ENCODE measurements around the gene OTOF. TPM values are rescaled to one million over a fixed set of nuclear protein-coding genes. Genes with fewer than 3 reads are reported as not detected.

The OTOF gene
- total and polyA plus RNA-seq, 9 of the 15 experiments (the other 6 are each of a cell fraction or from before 2014, with no cell fraction given): 0.03 to 0.11 (median 0.06) TPM; not detected in 5

DNA sequence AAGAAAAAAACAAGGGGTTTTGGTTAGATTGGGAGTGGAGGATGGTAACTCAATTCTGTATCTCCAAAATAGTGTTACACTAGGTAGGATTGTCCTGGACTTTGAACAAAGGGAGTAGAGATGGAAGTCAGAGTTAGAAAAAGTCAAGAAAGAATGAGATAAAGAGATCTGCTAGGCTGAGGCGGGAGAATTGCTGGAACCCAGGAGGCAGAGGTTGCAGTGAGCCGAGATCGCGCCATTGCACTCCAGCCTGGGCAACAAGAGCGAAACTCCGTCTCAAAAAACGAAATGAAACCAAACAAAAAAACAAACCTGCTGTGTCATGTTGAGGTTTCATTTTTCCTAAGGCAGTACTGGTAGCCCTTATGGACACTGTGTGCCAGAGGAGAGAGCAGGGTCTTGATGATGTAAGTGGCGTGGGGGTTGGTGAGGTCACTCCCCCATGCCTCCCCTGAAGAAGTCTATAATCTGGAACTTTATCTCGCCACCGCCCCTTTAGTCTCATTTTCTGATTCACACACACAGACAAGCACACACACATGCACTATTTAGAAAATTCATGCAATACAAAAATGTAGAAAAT, 65.7 kb downstream of the OTOF start (continued):
- TF ChIP-seq EP400 (IDR thresholded peaks at IDR 0.05) (peak; percentile 86), L3MBTL2 (IDR thresholded peaks at IDR 0.05) (peak; percentile 52; the same call in 1 of the 2 replicates), ZNF316 (IDR thresholded peaks at IDR 0.05) (peak; percentile 98), NCOA4 (IDR thresholded peaks at IDR 0.05; ENCODE audit: partially characterized antibody) (no peak), SMARCE1 (IDR thresholded peaks at IDR 0.05) (peak; percentile 96), FOXA3 (CRISPR knock-in tag; conservative IDR thresholded peaks at IDR 0.05 in 1 of 2, IDR thresholded peaks at IDR 0.05 in 1 of 2) (no peak), GTF2E2 (tag; IDR thresholded peaks at IDR 0.05) (peak; percentile 39; the same call in 1 of the 2 replicates), ESRRA (IDR thresholded peaks at IDR 0.05; ENCODE audit: borderline replicate concordance, low read depth) (peak; percentile 38; the same call in 1 of the 2 replicates), THRAP3 (IDR thresholded peaks at IDR 0.05; ENCODE audit: borderline replicate concordance) (no peak), SUPT5H (IDR thresholded peaks at IDR 0.05) (peak; percentile 74), NR2C1 (IDR thresholded peaks at IDR 0.05) (no peak), NR2C1 (tag; IDR thresholded peaks at IDR 0.05) (peak; percentile 63), LARP7 (IDR thresholded peaks at IDR 0.05) (no peak), KLF13 (tag; IDR thresholded peaks at IDR 0.05; ENCODE audit: borderline replicate concordance, low read depth) (peak; percentile 85; the same call in 1 of the 2 replicates), RBBP5 (IDR thresholded peaks at IDR 0.05; ENCODE audit: borderline replicate concordance, insufficient read depth, low read length, poor library complexity, severe bottlenecking) (peak; percentile 58), SIX5 (IDR thresholded peaks at IDR 0.05; ENCODE audit: borderline replicate concordance in 1 of 2, insufficient read depth in 1 of 2, low read depth in 1 of 2, low read length in 2 of 2) (no peak), PHF8 (IDR thresholded peaks at IDR 0.05; ENCODE audit: borderline replicate concordance, low read length) (peak; percentile 53; the same call in 1 of the 2 replicates), CBX3 (IDR thresholded peaks at IDR 0.05; ENCODE audit: borderline replicate concordance in 1 of 2, low read length in 2 of 2) (peak in 1 of 2 experiments; percentile 65; a peak in 1 of 3 replicates), TEAD4 (IDR thresholded peaks at IDR 0.05; ENCODE audit: low read length) (peak; percentile 62; the same call in 1 of the 2 replicates), TEAD4 (CRISPR knock-in tag; IDR thresholded peaks at IDR 0.05; ENCODE audit: borderline replicate concordance) (no peak)
- TF ChIP-seq, protein P1, sequence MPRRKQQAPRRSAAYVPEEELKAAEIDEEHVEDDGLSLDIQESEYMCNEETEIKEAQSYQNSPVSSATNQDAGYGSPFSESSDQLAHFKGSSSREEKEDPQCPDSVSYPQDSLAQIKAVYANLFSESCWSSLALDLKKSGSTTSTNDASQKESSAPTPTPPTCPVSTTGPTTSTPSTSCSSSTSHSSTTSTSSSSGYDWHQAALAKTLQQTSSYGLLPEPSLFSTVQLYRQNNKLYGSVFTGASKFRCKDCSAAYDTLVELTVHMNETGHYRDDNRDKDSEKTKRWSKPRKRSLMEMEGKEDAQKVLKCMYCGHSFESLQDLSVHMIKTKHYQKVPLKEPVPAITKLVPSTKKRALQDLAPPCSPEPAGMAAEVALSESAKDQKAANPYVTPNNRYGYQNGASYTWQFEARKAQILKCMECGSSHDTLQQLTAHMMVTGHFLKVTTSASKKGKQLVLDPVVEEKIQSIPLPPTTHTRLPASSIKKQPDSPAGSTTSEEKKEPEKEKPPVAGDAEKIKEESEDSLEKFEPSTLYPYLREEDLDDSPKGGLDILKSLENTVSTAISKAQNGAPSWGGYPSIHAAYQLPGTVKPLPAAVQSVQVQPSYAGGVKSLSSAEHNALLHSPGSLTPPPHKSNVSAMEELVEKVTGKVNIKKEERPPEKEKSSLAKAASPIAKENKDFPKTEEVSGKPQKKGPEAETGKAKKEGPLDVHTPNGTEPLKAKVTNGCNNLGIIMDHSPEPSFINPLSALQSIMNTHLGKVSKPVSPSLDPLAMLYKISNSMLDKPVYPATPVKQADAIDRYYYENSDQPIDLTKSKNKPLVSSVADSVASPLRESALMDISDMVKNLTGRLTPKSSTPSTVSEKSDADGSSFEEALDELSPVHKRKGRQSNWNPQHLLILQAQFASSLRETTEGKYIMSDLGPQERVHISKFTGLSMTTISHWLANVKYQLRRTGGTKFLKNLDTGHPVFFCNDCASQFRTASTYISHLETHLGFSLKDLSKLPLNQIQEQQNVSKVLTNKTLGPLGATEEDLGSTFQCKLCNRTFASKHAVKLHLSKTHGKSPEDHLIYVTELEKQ (CRISPR knock-in tag; IDR thresholded peaks at IDR 0.05): no peak
- TF ChIP-seq, protein P2, sequence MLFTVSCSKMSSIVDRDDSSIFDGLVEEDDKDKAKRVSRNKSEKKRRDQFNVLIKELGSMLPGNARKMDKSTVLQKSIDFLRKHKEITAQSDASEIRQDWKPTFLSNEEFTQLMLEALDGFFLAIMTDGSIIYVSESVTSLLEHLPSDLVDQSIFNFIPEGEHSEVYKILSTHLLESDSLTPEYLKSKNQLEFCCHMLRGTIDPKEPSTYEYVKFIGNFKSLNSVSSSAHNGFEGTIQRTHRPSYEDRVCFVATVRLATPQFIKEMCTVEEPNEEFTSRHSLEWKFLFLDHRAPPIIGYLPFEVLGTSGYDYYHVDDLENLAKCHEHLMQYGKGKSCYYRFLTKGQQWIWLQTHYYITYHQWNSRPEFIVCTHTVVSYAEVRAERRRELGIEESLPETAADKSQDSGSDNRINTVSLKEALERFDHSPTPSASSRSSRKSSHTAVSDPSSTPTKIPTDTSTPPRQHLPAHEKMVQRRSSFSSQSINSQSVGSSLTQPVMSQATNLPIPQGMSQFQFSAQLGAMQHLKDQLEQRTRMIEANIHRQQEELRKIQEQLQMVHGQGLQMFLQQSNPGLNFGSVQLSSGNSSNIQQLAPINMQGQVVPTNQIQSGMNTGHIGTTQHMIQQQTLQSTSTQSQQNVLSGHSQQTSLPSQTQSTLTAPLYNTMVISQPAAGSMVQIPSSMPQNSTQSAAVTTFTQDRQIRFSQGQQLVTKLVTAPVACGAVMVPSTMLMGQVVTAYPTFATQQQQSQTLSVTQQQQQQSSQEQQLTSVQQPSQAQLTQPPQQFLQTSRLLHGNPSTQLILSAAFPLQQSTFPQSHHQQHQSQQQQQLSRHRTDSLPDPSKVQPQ (CRISPR knock-in tag; IDR thresholded peaks at IDR 0.05; ENCODE audit: borderline replicate concordance): no peak
